Smooth muscle cell (in vitro differentiated cells): ENCODE results near the gene FBXO21. TPM values are rescaled to one million over a fixed set of nuclear protein-coding genes. Genes with fewer than 3 reads are reported as not detected.

Experiments used
- DNase-seq: peaks from one replicate; lab custom pipeline; 2025; ENCODE audit not compliant: unreplicated experiment; lab: John Stamatoyannopoulos, UW
- H2AFZ ChIP-seq: fragments of 200-600 bp; sonication (generic); 2 replicates; pipeline ENCODE4 v1.6.0; 2016; ENCODE audit warnings: antibody characterized with exemption, low read depth, mild to moderate bottlenecking
- H3F3A ChIP-seq: fragments of 200-600 bp; sonication (generic); 2 replicates; pipeline ENCODE4 v1.6.0; 2017; ENCODE audit warnings: antibody characterized with exemption, low read depth
- H3K27ac ChIP-seq: fragments of 200-600 bp; sonication (generic); 2 replicates; pipeline ENCODE4 v1.5.1; 2016; ENCODE audit warnings: low read depth, mild to moderate bottlenecking
- H3K27me3 ChIP-seq: fragments of 200-600 bp; sonication (generic); 2 replicates; pipeline ENCODE4 v1.6.1; 2016; ENCODE audit warnings: low read depth, mild to moderate bottlenecking
- H3K36me3 ChIP-seq: fragments of 200-600 bp; sonication (generic); 2 replicates; pipeline ENCODE4 v1.5.1; 2016; ENCODE audit warnings: low read depth
- H3K4me1 ChIP-seq: fragments of 200-600 bp; sonication (generic); 2 replicates; pipeline ENCODE4 v1.5.1; 2016; ENCODE audit warnings: low read depth
- H3K4me2 ChIP-seq: fragments of 200-600 bp; sonication (generic); 2 replicates; pipeline ENCODE4 v1.6.0; 2016; ENCODE audit warnings: mild to moderate bottlenecking
- H3K4me3 ChIP-seq: fragments of 200-600 bp; sonication (generic); 2 replicates; pipeline ENCODE4 v1.5.1; 2016; ENCODE audit warnings: mild to moderate bottlenecking
- H3K79me2 ChIP-seq: fragments of 200-600 bp; sonication (generic); 2 replicates; pipeline ENCODE4 v1.6.0; 2016; ENCODE audit warnings: low read depth, mild to moderate bottlenecking
- H3K9ac ChIP-seq: fragments of 200-600 bp; sonication (generic); 2 replicates; pipeline ENCODE4 v1.6.0; 2016; ENCODE audit warnings: low read depth
- H3K9me3 ChIP-seq: fragments of 200-600 bp; sonication (generic); replicated peaks from 2 replicates; pipeline ENCODE4 v1.5.1; 2016; ENCODE audit warnings: low read depth
- H4K20me1 ChIP-seq: fragments of 200-600 bp; sonication (generic); 2 replicates; pipeline ENCODE4 v1.6.0; 2016; ENCODE audit warnings: low read depth
- CTCF ChIP-seq: fragments of 200-600 bp; sonication (generic); IDR thresholded peaks from 2 replicates; pipeline ENCODE4 v1.5.1; 2017; ENCODE audit warnings: borderline replicate concordance, mild to moderate bottlenecking, antibody characterized with exemption; ENCODE audit not compliant: insufficient read depth, poor library complexity, severe bottlenecking
- WGBS: methylation state at CpG from one replicate; pipeline ENCODE4 v1.1.7; 2016; ENCODE audit warnings: low lambda C conversion rate; 5-methylcytosine and 5-hydroxymethylcytosine counted together
- polyA plus RNA-seq: library from polyadenylated mRNA; unstranded; fragments of >200 nt; fragmentation: Nextera tagmentation; extraction: Ambion mirVana; gene quantifications from 2 replicates; pipeline ENCODE4 v1.2.1, GENCODE V29; 2016
- total RNA-seq: library from RNA; depleted of rRNA; stranded (reverse); fragments of >200 nt; gene quantifications from 2 replicates; pipeline ENCODE4 v1.2.3, GENCODE V29; 2014

Gene FBXO21
- total and polyA plus RNA-seq, 2 experiments from 2014 or later, result 46.9 to 75.2 TPM

GRCh38 chr12:117168976-117169375 lies 21.3 kb downstream of the FBXO21 start:
- no peak for TF ChIP-seq CTCF
- WGBS, result 79% methylated on average over 3 of the region's 3 CpGs
- H3K36me3 ChIP-seq, result peaks cover 19% of the 10 kb centered on the region

GRCh38 chr12:117167769-117168168 lies 22.5 kb downstream of the FBXO21 start:
- Histone ChIP-seq H3K9me3 (no peaks in the 10 kb centered on the region), H3K4me3 (no peak overlapping the region), H3K4me2 (no peak overlapping the region), H2AFZ (no peak overlapping the region), H3K27me3 (no peaks in the 10 kb centered on the region), H4K20me1 (peaks cover 11% of the 10 kb centered on the region), H3K36me3 (peaks cover 10% of the 10 kb centered on the region), H3F3A (no peaks in the 10 kb centered on the region), H3K9ac (no peak overlapping the region), H3K79me2 (no peaks in the 10 kb centered on the region), H3K4me1 (no peaks in the 10 kb centered on the region), H3K27ac (no peak overlapping the region)
- no peak for DNase-seq
- 98% methylated on average over 4 of the region's 4 CpGs for WGBS
- no peak for TF ChIP-seq CTCF

More at GRCh38 chr12:117168976-117169375, 21.3 kb downstream of the FBXO21 start:
- no peak for DNase-seq
- H3K79me2 ChIP-seq, result no peaks in the 10 kb centered on the region
- no peaks in the 10 kb centered on the region for H3K27me3 ChIP-seq
- peaks cover 11% of the 10 kb centered on the region for H4K20me1 ChIP-seq
- no peak overlapping the region for H3K4me3 ChIP-seq
- no peak overlapping the region for H3K4me2 ChIP-seq
- no peak overlapping the region for H3K27ac ChIP-seq
- no peak overlapping the region for H3K9ac ChIP-seq
- H3F3A ChIP-seq, result no peaks in the 10 kb centered on the region
- H3K4me1 ChIP-seq, result no peaks in the 10 kb centered on the region
- no peaks in the 10 kb centered on the region for H3K9me3 ChIP-seq
- no peak overlapping the region for H2AFZ ChIP-seq

DNA sequence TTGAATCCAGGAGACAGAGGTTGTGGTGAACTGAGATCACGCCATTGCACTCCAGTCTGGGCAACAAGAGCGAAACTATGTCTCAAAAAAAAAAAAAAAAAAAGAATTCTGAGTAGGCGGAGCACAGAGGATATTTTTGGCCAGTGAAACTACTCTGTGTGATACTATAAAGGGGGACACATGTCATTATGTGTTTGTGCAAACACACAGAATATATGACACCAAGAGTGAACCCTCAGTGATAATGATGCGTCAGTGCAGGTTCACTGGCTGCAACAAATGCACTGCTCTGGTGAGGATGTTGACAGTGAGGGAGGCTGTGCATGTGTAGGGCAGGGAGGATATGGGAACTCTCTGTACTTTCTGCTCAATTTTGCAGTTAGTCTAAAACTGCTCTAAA lies 24.2 kb downstream of the FBXO21 start:
- Histone ChIP-seq H3K27ac (no peak overlapping the region), H3K27me3 (no peaks in the 10 kb centered on the region), H3K9ac (no peak overlapping the region), H3F3A (no peaks in the 10 kb centered on the region), H4K20me1 (peaks cover 11% of the 10 kb centered on the region), H3K4me1 (no peaks in the 10 kb centered on the region), H3K36me3 (peaks cover 4% of the 10 kb centered on the region), H2AFZ (no peak overlapping the region), H3K79me2 (no peaks in the 10 kb centered on the region), H3K4me3 (no peak overlapping the region), H3K4me2 (no peak overlapping the region), H3K9me3 (no peaks in the 10 kb centered on the region)
- no peak for TF ChIP-seq CTCF
- DNase-seq, result no peak
- WGBS, result 96% methylated on average over 4 of the region's 4 CpGs

GRCh38 chr12:117165342-117165741 lies 24.9 kb downstream of the FBXO21 start:
- H3K36me3 ChIP-seq, result peaks cover 4% of the 10 kb centered on the region
- H3K79me2 ChIP-seq, result no peaks in the 10 kb centered on the region
- 94% methylated on average over 5 of the region's 5 CpGs for WGBS
- no peak overlapping the region for H2AFZ ChIP-seq
- no peaks in the 10 kb centered on the region for H3F3A ChIP-seq
- no peaks in the 10 kb centered on the region for H3K9me3 ChIP-seq
- no peak for DNase-seq
- peaks cover 10% of the 10 kb centered on the region for H4K20me1 ChIP-seq
- TF ChIP-seq CTCF, result no peak
- no peak overlapping the region for H3K4me2 ChIP-seq
- H3K9ac ChIP-seq, result no peak overlapping the region
- H3K27ac ChIP-seq, result no peak overlapping the region
- no peak overlapping the region for H3K4me3 ChIP-seq
- no peaks in the 10 kb centered on the region for H3K4me1 ChIP-seq
- no peaks in the 10 kb centered on the region for H3K27me3 ChIP-seq
